ENCODE results near the gene CD52.
"Not testable (repeated sequence)": the region's sequence is repeated elsewhere in the genome, so short reads cannot be mapped to it uniquely, and the experiment has no call there.

Gene CD52

GRCh38 chr1:26302733-26303405 lies 14.9 kb upstream of the CD52 start:
- no peak for DNase-seq

- no peak for DNase-seq
Observed at GRCh38 chr1:26305667-26306289, 12.0 kb upstream of the CD52 start.

- DNase-seq, result peak; percentile 80 to 96 (median 89)
Observed at GRCh38 chr1:26306290-26307229, 11.2 kb upstream of the CD52 start, which contains the start of gene UBXN11. Gene UBXN11, minus strand, starts transcription at chr1:26306636. Its CDS starts 3,753 bp downstream, at chr1:26302883.

- DNase-seq, result peak in 1 of 5 donors; percentile 73
Observed at GRCh38 chr1:26307363-26307781, 10.4 kb upstream of the CD52 start.

- DNase-seq, result peak in 1 of 5 donors; percentile 46
Observed at GRCh38 chr1:26307966-26308899, 9.5 kb upstream of the CD52 start.

GRCh38 chr1:26314501-26314900 lies 3.3 kb upstream of the CD52 start:
- DNase-seq, result no peak

- DNase-seq, result no peak
Observed at GRCh38 chr1:26315874-26316850, 1.6 kb upstream of the CD52 start.

GRCh38 chr1:26317146-26317545 lies 612 bp upstream of the CD52 start:
- DNase-seq, result no peak

- peak in 1 of 5 donors; percentile 32 for DNase-seq
Observed at GRCh38 chr1:26318338-26319064, 743 bp downstream of the CD52 start.

- no peak for DNase-seq
Observed at GRCh38 chr1:26320896-26321295, 3.1 kb downstream of the CD52 start.

- DNase-seq, result peak; percentile 83 to 95 (median 88)
Observed at GRCh38 chr1:26321315-26322041, 3.7 kb downstream of the CD52 start.

- no peak for DNase-seq
Observed at GRCh38 chr1:26322042-26322331, 4.2 kb downstream of the CD52 start.

- DNase-seq, result no peak
Observed at GRCh38 chr1:26323382-26323781, 5.6 kb downstream of the CD52 start.

GRCh38 chr1:26324550-26324949 lies 6.8 kb downstream of the CD52 start:
- DNase-seq, result no peak

GRCh38 chr1:26327956-26328362 lies 10.2 kb downstream of the CD52 start:
- no peak for DNase-seq

- DNase-seq, result no peak
Observed at GRCh38 chr1:26328597-26328996, 10.8 kb downstream of the CD52 start.

- not testable (repeated sequence) for DNase-seq
Observed at GRCh38 chr1:26329380-26329779, 11.6 kb downstream of the CD52 start.

GRCh38 chr1:26330276-26330675 lies 12.5 kb downstream of the CD52 start:
- no peak for DNase-seq

GRCh38 chr1:26333312-26333711 lies 15.6 kb downstream of the CD52 start:
- DNase-seq, result not testable (repeated sequence)

Data from T-helper 1 cell (primary cell).